Heart right ventricle (tissue), 16 donors: Measurements from ENCODE around the gene LLPH. TPM values are rescaled to one million over a fixed set of nuclear protein-coding genes. Genes with fewer than 3 reads are reported as not detected.

Experiments used
- ATAC-seq, 8 donors: fragments of 200-7000 bp; cut with Tn5 transposase; one replicate each; pipeline ENCODE4 v1.9.1; 2020; ENCODE audit warnings: mild to moderate bottlenecking in 8 of 8, moderate library complexity in 8 of 8, moderate number of reproducible peaks in 1 of 8
- DNase-seq, 2 donors: peaks; one replicate each; pipeline ENCODE4 v3.0.0-alpha.2; 2020
- H3K27ac ChIP-seq, 10 donors: fragments of 200-600 bp; sonication (generic) in 2 of 10; one replicate each; pipeline versions ENCODE4 v1.5.0 to v1.8.0; 2020 to 2022; ENCODE audit warnings: mild to moderate bottlenecking in 3 of 10
- H3K27me3 ChIP-seq, 7 donors: fragments of 200-600 bp; one replicate each; pipeline ENCODE4 v1.8.0; 2021 to 2022; ENCODE audit warnings: mild to moderate bottlenecking in 2 of 7
- H3K36me3 ChIP-seq, 9 donors: fragments of 200-600 bp; sonication (generic) in 1 of 9; one replicate each; pipeline versions ENCODE4 v1.5.0 to v1.8.0; 2020 to 2022; ENCODE audit warnings: mild to moderate bottlenecking in 2 of 9
- H3K4me1 ChIP-seq, 9 donors: fragments of 200-600 bp; sonication (generic) in 1 of 9; one replicate each; pipeline versions ENCODE4 v1.5.0 to v1.8.0; 2020 to 2022; ENCODE audit warnings: mild to moderate bottlenecking in 4 of 9
- H3K4me3 ChIP-seq, 10 donors: fragments of 200-600 bp; sonication (generic) in 2 of 10; one replicate each; pipeline versions ENCODE4 v1.5.0 to v1.8.0; 2020 to 2022; ENCODE audit warnings: mild to moderate bottlenecking in 7 of 10, moderate library complexity in 2 of 10
- H3K9me3 ChIP-seq, 11 donors: fragments of 200-600 bp in 10 of 11; sonication (generic) in 2 of 11; one replicate each; pipeline versions ENCODE4 v1.5.0 to v1.8.0; 2013 to 2022; ENCODE audit warnings: mild to moderate bottlenecking in 2 of 11, control low read depth in 1 of 11, moderate library complexity in 1 of 11
- CTCF ChIP-seq, 9 donors: fragments of 200-600 bp; sonication (generic) in 2 of 9; IDR thresholded peaks; one replicate each; pipeline versions ENCODE4 v1.5.0 to v1.8.0; 2021 to 2022; ENCODE audit warnings: antibody characterized with exemption in 9 of 9, mild to moderate bottlenecking in 5 of 9, moderate library complexity in 1 of 9
- WGBS, 2 donors: extraction: QIAGEN DNeasy Blood & Tissue Kit; methylation state at CpG; one replicate each; pipeline ENCODE4 v1.1.7; 2013; ENCODE audit warnings: inconsistent platforms in 1 of 2; 5-methylcytosine and 5-hydroxymethylcytosine counted together
- intact Hi-C, 10 donors: fragments of 100-400 bp; cut with DNase I; formaldehyde crosslinking; loops; one replicate each; pipeline versions ENCODE4 v1.11.1 to v1.14.2; 2022
- polyA plus RNA-seq, 2 donors: library from polyadenylated mRNA; stranded (reverse); fragments of 200-250 nt; gene quantifications; one replicate each; pipeline ENCODE4 v1.2.3, GENCODE V29; 2013
- total RNA-seq, 10 donors: library from RNA; stranded (reverse); fragmentation: NEBNext Ultra II Directional in 3 of 10; extraction: Animal tissue kit (Norgen Biotek cat#: 25700) in 3 of 10; gene quantifications; one replicate each; pipeline versions ENCODE4 v1.2.1 to v1.2.4, GENCODE V29; 2021 to 2023
- donor health status: Arrhythmogenic right ventricular cardiomyopathy.
- donor health status: ischemic (EF 13 %, LVEDD 7.1; RV severe dilation, severe dysfunction).
- donor health status: healthy with polysubstance abuse.
- donor health status: DM: no; HTN: yes; CAD: no.
- donor health status: DM: no; HTN: no; CAD: no.
- donor health status: ischemic (EF 25% LVEDD 6.9; RV normal size, moderate dysfunction).
- donor health status: ischemic (EF 25% LVEDD 5.7; RV mildly dilated, moderate dysfunction).
- donor health status: healthy.
- donor health status: DM: yes; HTN: yes; CAD: no.
- donor health status: Ischemic cardiomyopathy.
- donor health status: ischemic (EF 35%, LVEDD 5.7; RV mildly dilated, moderate dysfunction).
- donor health status: nonischemic (EF 11% LVEDD 7.7; RV severe dilation, severe dysfunction).
- donor health status: DM: yes; HTN: yes; CAD: no.
- donor health status: PGD.
- donor health status: ischemic (EF 29% LVEDD 5.4; RV normal size, mild dysfunction).
- donor health status: nonischemic (EF 23%, LVEDD 6.1; RV moderate dilation, normal function).

LLPH gene
- total and polyA plus RNA-seq, 12 donors, result 9.7 to 35.9 (median 18.9) TPM

GRCh38 chr12:66119229-66119869, 11.2 kb downstream of the LLPH start:
- H3K4me3 ChIP-seq, result no peak overlapping the region
- H3K4me1 ChIP-seq, result peaks cover 0 to 10% (median 0%) of the 10 kb centered on the region in 9 donors
- ATAC-seq, result no peak
- no peak for DNase-seq
- H3K36me3 ChIP-seq, result peaks cover 0 to 45% (median 19%) of the 10 kb centered on the region in 9 donors
- intact Hi-C loops, result no loop called here
- no peaks in the 10 kb centered on the region for H3K9me3 ChIP-seq
- no peaks in the 10 kb centered on the region for H3K27me3 ChIP-seq
- H3K27ac ChIP-seq, result no peak overlapping the region
- no peak for TF ChIP-seq CTCF (IDR thresholded peaks at IDR 0.05)
- WGBS, 2 donors, result 76 to 89% methylated on average over 2 of the region's 2 CpGs

- WGBS, 2 donors, result 97 to 98% methylated on average over 9 of the region's 9 CpGs
- TF ChIP-seq CTCF (IDR thresholded peaks at IDR 0.05), result no peak
- no peak for ATAC-seq
Observed at GRCh38 chr12:66118240-66118891, 12.2 kb downstream of the LLPH start.

GRCh38 chr12:66117242-66117641, 13.3 kb downstream of the LLPH start:
- ATAC-seq (no peak), DNase-seq (no peak)
- no peak for TF ChIP-seq CTCF (IDR thresholded peaks at IDR 0.05)
- intact Hi-C loops, result no loop called here
- H3K36me3 ChIP-seq, result peaks cover 0 to 24% (median 3%) of the 10 kb centered on the region in 9 donors
- no peak overlapping the region for H3K4me3 ChIP-seq
- H3K4me1 ChIP-seq, result peaks cover 0 to 10% (median 0%) of the 10 kb centered on the region in 9 donors
- no peak overlapping the region for H3K27ac ChIP-seq
- no peaks in the 10 kb centered on the region for H3K9me3 ChIP-seq
- H3K27me3 ChIP-seq, result no peaks in the 10 kb centered on the region
- WGBS, 2 donors, result 91 to 92% methylated on average over 2 of the region's 2 CpGs

More at GRCh38 chr12:66118240-66118891, 12.2 kb downstream of the LLPH start:
- peaks cover 0 to 35% (median 12%) of the 10 kb centered on the region in 9 donors for H3K36me3 ChIP-seq
- no peak overlapping the region for H3K4me3 ChIP-seq
- no peak for DNase-seq
- no peak overlapping the region for H3K27ac ChIP-seq
- H3K4me1 ChIP-seq, result peaks cover 0 to 10% (median 0%) of the 10 kb centered on the region in 9 donors
- no peaks in the 10 kb centered on the region for H3K9me3 ChIP-seq
- intact Hi-C loops, result no loop called here
- H3K27me3 ChIP-seq, result no peaks in the 10 kb centered on the region

GRCh38 chr12:66115071-66115600, 15.4 kb downstream of the LLPH start:
- peaks cover 0 to 10% (median 0%) of the 10 kb centered on the region in 9 donors for H3K4me1 ChIP-seq
- TF ChIP-seq CTCF (IDR thresholded peaks at IDR 0.05), result no peak
- intact Hi-C loops, result no loop called here
- DNase-seq (no peak), ATAC-seq (peak in 3 of 8 donors; percentile 35 to 64 (median 38))
- peaks cover 0 to 4% (median 0%) of the 10 kb centered on the region in 9 donors for H3K36me3 ChIP-seq
- H3K27ac ChIP-seq, result peak overlapping the region in 1 of 10 donors; percentile 17
- WGBS, 2 donors, result 63 to 66% methylated on average over 4 of the region's 4 CpGs
- H3K27me3 ChIP-seq, result no peaks in the 10 kb centered on the region
- H3K4me3 ChIP-seq, result no peak overlapping the region
- H3K9me3 ChIP-seq, result no peaks in the 10 kb centered on the region
